Measurements from ENCODE around the gene SYNPR. TPM values are rescaled to one million over a fixed set of nuclear protein-coding genes. Genes with fewer than 3 reads are reported as not detected.

SYNPR gene
- total RNA-seq, 1 donor from 2014 or later: not detected

DNA sequence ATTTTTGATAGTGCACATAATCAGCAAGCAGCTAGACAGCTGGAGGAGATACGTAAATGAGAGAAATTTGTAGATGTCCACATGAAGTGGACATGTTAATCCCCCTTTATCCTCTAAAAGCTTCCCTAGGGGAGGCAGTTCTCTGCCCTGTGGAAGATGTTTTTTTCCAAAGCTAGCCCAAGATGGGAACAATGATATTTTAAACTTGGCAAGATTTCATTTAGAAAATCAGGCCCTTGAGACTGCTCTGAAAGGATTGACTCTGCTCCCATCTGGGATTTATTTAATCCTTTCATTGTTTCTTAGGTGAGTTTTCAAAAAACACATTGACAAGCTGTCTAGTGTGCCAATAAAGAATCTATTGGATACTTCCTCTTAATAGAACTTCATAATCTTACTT is 92.0 kb downstream of the SYNPR start:
- no peak for DNase-seq (ENCODE audit: extremely low read depth, low read depth, low spot score)

DNA sequence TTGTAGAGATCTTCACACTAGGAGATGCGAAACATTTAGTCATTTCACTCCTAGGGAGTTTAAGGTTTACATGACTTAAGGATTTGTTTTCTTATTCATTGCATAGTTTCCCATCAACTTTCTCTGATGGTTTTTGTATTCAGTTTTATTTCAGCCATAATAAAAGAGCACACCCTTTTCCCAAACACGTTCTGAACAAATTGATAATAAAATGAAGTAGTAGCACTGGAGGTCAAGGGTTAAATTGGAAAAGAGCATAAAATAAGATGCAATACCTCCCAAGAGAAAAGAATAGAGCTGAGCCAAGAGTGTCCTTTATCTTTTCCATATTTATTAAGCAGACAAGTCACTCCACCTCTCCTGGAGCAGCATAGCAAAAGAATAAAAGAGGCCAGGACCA is 104.9 kb downstream of the SYNPR start:
- no peak for DNase-seq (ENCODE audit: extremely low read depth, low read depth, low spot score)

DNA sequence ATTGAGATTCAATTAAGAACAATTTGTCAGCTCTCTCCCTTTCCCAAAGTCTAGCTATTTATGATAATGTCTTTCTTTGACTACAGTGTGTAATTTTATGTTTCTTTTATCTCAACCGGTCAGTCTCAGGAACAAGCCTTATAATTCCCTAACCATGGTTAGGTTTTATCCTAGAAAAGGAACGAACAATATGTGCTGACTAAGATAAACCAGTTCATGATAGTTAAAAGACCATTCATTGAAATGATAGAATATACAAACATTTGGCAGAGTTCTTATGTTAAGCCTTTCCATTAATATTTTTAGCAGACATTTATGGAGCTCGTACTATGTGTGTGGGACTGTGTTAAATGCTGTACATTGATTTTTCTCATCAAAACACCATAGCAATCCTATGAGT is 106.3 kb downstream of the SYNPR start:
- no peak for DNase-seq (ENCODE audit: extremely low read depth, low read depth, low spot score)

GRCh38 chr3:63385629-63386028 is 107.5 kb downstream of the SYNPR start:
- no peak for DNase-seq (ENCODE audit: extremely low read depth, low read depth, low spot score)

- DNase-seq (ENCODE audit: extremely low read depth, low read depth, low spot score): no peak
Measured at GRCh38 chr3:63386568-63386967, 108.5 kb downstream of the SYNPR start.

- DNase-seq (ENCODE audit: extremely low read depth, low read depth, low spot score): no peak
Measured at GRCh38 chr3:63387568-63387967, 109.5 kb downstream of the SYNPR start.

- DNase-seq (ENCODE audit: extremely low read depth, low read depth, low spot score): no peak
Measured at GRCh38 chr3:63390710-63391230, 112.7 kb downstream of the SYNPR start.

GRCh38 chr3:63395960-63396359 is 117.9 kb downstream of the SYNPR start:
- no peak for DNase-seq (ENCODE audit: extremely low read depth, low read depth, low spot score)

DNA sequence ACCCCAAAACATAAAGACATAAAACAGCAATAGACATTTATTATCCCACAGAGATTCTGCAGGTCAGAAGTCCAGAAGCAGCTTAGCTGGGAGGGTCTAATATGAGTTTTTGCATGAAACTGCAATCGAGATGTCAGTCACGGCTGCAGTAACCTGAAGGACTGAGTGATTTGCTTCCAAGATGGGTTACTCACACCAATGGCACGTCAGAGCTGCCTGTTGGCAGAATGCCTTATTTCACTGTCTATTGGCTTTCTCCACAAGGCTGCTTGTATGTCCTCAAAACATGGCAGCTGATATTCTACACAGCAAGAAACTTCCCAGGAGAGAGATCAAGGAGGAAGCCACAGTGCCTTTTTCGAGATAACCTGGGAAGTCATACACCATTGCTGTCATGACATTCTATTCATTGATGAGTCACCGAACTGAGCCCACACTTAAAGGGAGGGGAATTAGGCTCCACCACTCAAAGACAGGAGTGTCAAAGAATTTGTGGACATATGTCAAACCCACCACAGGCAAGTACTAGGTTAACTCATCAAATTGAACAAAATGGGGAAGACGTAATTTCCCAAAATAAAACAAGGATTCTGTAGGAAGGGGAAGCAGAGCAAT is 122.2 kb downstream of the SYNPR start:
- DNase-seq (ENCODE audit: extremely low read depth, low read depth, low spot score): no peak

DNA sequence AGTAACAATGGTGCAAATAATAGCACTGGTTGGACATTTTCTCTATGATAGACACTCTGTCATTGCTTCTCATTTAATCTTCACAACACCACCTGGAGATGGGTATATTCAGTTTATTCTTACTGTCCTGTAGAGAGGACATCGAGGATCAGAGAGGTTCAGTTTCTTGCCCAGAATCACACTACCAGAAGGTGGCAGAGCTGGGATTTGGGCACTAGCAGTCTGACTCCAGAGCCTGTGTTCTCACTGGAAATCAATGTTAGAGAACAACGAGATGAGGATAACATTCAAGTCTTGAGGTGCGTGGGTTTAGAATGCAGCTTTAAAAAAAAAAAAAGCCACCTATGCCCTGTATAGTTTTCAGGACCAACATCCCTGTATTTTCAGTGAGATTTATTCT is 127.8 kb downstream of the SYNPR start:
- DNase-seq (ENCODE audit: extremely low read depth, low read depth, low spot score): no peak

GRCh38 chr3:63413523-63413922 is 135.4 kb downstream of the SYNPR start:
- no peak for DNase-seq (ENCODE audit: extremely low read depth, low read depth, low spot score)

DNA sequence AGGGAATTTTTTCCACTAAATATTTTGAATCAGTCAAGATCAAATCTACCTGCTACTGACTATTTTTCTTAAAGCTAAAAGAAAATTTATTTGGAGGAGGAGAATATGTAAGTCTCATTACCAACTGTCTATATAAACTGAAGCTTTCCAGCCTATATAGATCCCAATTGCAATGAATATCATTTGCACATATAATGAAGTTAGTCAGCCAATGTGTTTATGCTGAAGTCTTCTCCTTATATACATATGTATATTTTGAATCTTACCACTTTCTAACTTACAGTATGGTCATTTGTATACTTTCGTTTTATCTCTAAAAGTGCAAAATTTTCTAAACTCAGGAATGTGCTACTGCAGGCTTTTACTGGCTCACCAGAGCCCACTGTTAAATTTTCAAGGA is 136.5 kb downstream of the SYNPR start:
- DNase-seq (ENCODE audit: extremely low read depth, low read depth, low spot score): no peak

- no peak for DNase-seq (ENCODE audit: extremely low read depth, low read depth, low spot score)
Measured at GRCh38 chr3:63429905-63430304, 151.8 kb downstream of the SYNPR start.

GRCh38 chr3:63430875-63431274 is 152.8 kb downstream of the SYNPR start:
- DNase-seq (ENCODE audit: extremely low read depth, low read depth, low spot score): no peak

DNA sequence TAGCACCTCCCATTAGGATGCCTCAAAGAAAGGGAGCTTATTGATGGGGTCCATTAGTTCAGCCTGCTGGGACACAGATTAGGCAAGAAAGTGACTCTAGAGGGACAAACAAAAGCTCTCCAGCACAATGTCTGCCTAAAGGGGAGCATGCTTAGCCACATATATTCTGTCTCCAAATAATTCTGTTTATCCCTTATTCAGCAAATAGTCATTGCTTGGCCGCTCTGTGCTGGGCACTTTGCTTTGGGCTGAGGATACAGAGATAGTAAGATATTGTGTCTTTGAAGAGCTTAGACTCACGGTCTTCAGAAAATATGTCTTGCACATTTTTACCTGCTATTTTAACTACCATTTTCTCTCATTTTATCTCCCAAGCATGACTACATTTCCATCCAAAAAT is 159.8 kb downstream of the SYNPR start:
- DNase-seq (ENCODE audit: extremely low read depth, low read depth, low spot score): no peak

DNA sequence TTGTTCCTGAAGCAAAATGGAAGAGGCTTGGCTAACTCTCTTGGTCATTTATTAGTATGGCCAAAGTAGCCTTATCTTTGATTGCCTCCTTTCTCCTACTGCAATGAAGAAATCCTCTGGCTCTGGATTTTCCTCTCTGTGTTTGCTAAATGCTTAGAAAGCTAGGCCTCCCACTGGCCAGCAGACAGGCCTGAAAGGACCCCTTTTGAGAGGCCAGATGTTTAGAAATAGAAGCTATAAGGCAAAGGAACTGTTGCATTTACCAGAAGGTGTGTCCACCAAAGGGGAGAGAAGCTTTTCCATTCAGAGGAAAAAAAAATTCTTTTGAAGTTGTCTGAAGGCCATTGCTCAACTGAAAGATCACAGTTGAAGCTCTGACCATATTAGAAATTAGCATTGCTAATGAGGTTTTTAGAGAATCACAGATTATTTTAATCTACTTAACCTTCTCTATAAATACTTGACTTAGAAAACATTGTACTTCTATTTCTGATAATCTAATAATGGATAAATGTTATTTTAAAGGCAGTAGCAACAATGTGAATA is 160.8 kb downstream of the SYNPR start:
- DNase-seq (ENCODE audit: extremely low read depth, low read depth, low spot score): no peak

- no peak for DNase-seq (ENCODE audit: extremely low read depth, low read depth, low spot score)
Measured at GRCh38 chr3:63441262-63441661, 163.2 kb downstream of the SYNPR start.

- no peak for DNase-seq (ENCODE audit: extremely low read depth, low read depth, low spot score)
Measured at GRCh38 chr3:63442918-63443317, 164.8 kb downstream of the SYNPR start.

- no peak for DNase-seq (ENCODE audit: extremely low read depth, low read depth, low spot score)
Measured at GRCh38 chr3:63450023-63450422, 171.9 kb downstream of the SYNPR start.

DNA sequence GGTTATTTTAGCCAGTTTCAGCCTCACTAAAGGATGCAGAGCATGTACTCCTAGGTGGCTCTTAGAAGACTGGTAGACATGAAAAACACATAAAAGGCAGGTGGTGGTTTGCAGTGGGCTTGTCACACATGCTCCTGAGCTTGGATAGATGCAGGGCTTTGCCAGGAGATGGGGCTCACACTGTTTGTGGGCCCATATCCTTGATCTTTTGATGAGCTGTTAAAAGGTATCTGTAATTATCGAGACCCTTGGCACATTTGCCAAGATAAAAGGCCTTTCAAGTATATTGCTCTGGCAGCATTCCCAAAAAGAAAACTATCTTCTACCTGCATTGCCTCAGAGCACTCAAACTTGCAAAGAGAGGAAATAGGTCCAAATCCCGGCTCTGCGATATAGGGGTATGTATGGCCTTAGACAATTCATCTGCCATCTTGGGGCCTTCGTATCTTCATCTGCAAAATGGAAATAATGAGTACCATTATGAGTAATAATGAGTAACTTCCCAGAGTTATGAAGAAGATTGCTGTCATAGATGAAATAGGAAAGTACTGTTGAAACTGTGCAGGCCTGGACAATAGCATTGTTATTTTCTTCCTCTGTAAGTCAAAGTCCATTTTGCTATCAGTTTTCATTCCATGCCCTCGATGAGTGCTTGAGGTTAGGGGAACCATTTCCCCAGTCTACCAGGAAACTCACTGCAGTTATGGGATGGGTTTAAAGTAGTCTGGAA is 172.7 kb downstream of the SYNPR start:
- no peak for DNase-seq (ENCODE audit: extremely low read depth, low read depth, low spot score)

- no peak for DNase-seq (ENCODE audit: extremely low read depth, low read depth, low spot score)
Measured at GRCh38 chr3:63456901-63457300, 178.8 kb downstream of the SYNPR start.

DNA sequence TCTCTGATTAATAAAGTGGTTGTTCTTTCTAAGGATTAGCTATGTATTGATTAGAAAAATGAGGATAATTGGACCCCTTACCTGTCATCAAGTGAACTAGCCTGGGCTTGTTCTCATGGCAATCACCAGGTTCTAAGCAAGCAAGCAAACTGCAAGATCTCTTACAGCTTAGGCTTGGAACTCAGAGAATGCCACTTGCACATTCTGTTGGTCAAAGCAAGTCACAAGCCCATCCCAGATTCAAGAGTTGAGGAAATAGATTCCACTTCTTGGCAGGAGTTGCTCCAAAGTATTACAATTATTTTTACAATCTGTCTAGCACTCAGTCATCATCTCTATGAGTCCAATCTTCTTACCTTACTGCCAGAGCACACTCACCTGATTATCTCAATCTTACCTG is 180.3 kb downstream of the SYNPR start:
- no peak for DNase-seq (ENCODE audit: extremely low read depth, low read depth, low spot score)

Measured in glomerular endothelial cell (primary cell).